Fibroblast of lung (primary cell): ENCODE measurements around the gene MYO10. TPM values are rescaled to one million over a fixed set of nuclear protein-coding genes. Genes with fewer than 3 reads are reported as not detected.

Source experiments
- DNase-seq, 2 donors: peaks; one replicate each; pipeline versions ENCODE4 v3.0.0 to v3.0.0-alpha.2; 2010; ENCODE audit warnings: low read depth in 2 of 2
- H2AFZ ChIP-seq: 2 replicates; pipeline ENCODE4 v1.5.1; 2012; ENCODE audit warnings: low read length, control low read depth, inconsistent platforms
- H3K27ac ChIP-seq: 2 replicates; pipeline ENCODE4 v1.5.1; 2011; ENCODE audit warnings: low read length, control low read depth; ENCODE audit not compliant: insufficient read depth
- H3K27me3 ChIP-seq: 2 replicates; pipeline ENCODE4 v1.5.1; 2011; ENCODE audit warnings: mild to moderate bottlenecking, low read length; ENCODE audit not compliant: control insufficient read depth, insufficient read depth
- H3K36me3 ChIP-seq: 2 replicates; pipeline ENCODE4 v1.5.1; 2011; ENCODE audit warnings: low read length; ENCODE audit not compliant: control insufficient read depth, insufficient read depth
- H3K4me1 ChIP-seq: 2 replicates; pipeline ENCODE4 v1.5.1; 2011; ENCODE audit warnings: low read length; ENCODE audit not compliant: control insufficient read depth, insufficient read depth; ENCODE audit errors: extremely low read depth
- H3K4me2 ChIP-seq: 2 replicates; pipeline ENCODE4 v1.5.1; 2011; ENCODE audit warnings: low read length, control low read depth; ENCODE audit not compliant: insufficient read depth; ENCODE audit errors: extremely low read depth
- H3K4me3 ChIP-seq, 4 experiments: fragments of 200-600 bp in 1 of 4; sonication (generic) in 1 of 4; replicated peaks in 1 of 4; 2 replicates each; pipeline ENCODE4 v1.5.1; 2011 to 2016; ENCODE audit warnings: low read length in 4 of 4, low read depth in 3 of 4, mild to moderate bottlenecking in 3 of 4, control low read depth in 2 of 4, inconsistent platforms in 1 of 4, mixed read lengths in 1 of 4; ENCODE audit not compliant: insufficient read depth in 1 of 4; ENCODE audit errors: control extremely low read depth in 1 of 4
- H3K79me2 ChIP-seq: 2 replicates; pipeline ENCODE4 v1.5.1; 2012; ENCODE audit warnings: mild to moderate bottlenecking, low read length, inconsistent platforms; ENCODE audit not compliant: control insufficient read depth, insufficient read depth
- H3K9ac ChIP-seq: 2 replicates; pipeline ENCODE4 v1.5.1; 2011; ENCODE audit warnings: mild to moderate bottlenecking, low read length, control low read depth; ENCODE audit not compliant: insufficient read depth
- H3K9me3 ChIP-seq: 2 replicates; pipeline ENCODE4 v1.5.1; 2012; ENCODE audit warnings: low read depth, low read length; ENCODE audit not compliant: control insufficient read depth, insufficient read depth
- H4K20me1 ChIP-seq: 2 replicates; pipeline ENCODE4 v1.5.1; 2011; ENCODE audit warnings: low read length; ENCODE audit not compliant: control insufficient read depth, insufficient read depth; ENCODE audit errors: extremely low read depth
- CTCF ChIP-seq, 2 donors: IDR thresholded peaks in 1 of 2; conservative IDR thresholded peaks in 1 of 2; 1 replicate in 1 of 2; 2 replicates in 1 of 2; pipeline ENCODE4 v1.5.1; 2011 to 2012; ENCODE audit warnings: low read length in 2 of 2, control low read depth in 1 of 2, inconsistent platforms in 1 of 2, low read depth in 1 of 2, mild to moderate bottlenecking in 1 of 2
- EZH2 ChIP-seq: IDR thresholded peaks from 2 replicates; pipeline ENCODE4 v1.5.1; 2012; ENCODE audit warnings: low read length, control low read depth, mild to moderate bottlenecking; ENCODE audit errors: missing control alignments
- polyA plus RNA-seq, 2 donors: library from polyadenylated mRNA; depleted of rRNA in 1 of 2; stranded (reverse) in 1 of 2; unstranded in 1 of 2; fragments of >200 nt; gene quantifications; 2 replicates each; pipeline ENCODE4 v1.2.1, GENCODE V29; 2011 to 2012; ENCODE audit warnings: missing spikeins in 1 of 2
- total RNA-seq: library from RNA; depleted of rRNA; stranded (reverse); fragments of >200 nt; gene quantifications from 2 replicates; pipeline ENCODE4 v1.2.1, GENCODE V29; 2014

The MYO10 gene
- total and polyA plus RNA-seq, 2 donors (not counting 1 experiment from before 2014, with no cell fraction given), result 16.6 to 82.2 TPM

- Histone ChIP-seq H3K4me3 (no peak overlapping the region), H3K4me2 (no peak overlapping the region), H3K36me3 (no peaks in the 10 kb centered on the region), H3K9me3 (no peaks in the 10 kb centered on the region), H3K27ac (no peak overlapping the region), H3K4me1 (no peaks in the 10 kb centered on the region), H3K79me2 (peaks cover 72% of the 10 kb centered on the region), H3K9ac (no peak overlapping the region), H2AFZ (no peak overlapping the region), H3K27me3 (no peaks in the 10 kb centered on the region), H4K20me1 (no peaks in the 10 kb centered on the region)
- no peak for DNase-seq
- TF ChIP-seq EZH2 (no peak), CTCF (conservative IDR thresholded peaks at IDR 0.05 in 1 of 2, IDR thresholded peaks at IDR 0.05 in 1 of 2; ENCODE audit: low read depth in 1 of 2, low read length in 2 of 2) (no peak)
Measured at GRCh38 chr5:16826379-16827125, 109.5 kb downstream of the MYO10 start.

- Histone ChIP-seq H3K9ac (no peak overlapping the region), H3K79me2 (peaks cover 50% of the 10 kb centered on the region), H3K27ac (peak overlapping the region; percentile 80), H2AFZ (no peak overlapping the region), H3K4me1 (peaks cover 11% of the 10 kb centered on the region), H3K36me3 (no peaks in the 10 kb centered on the region), H3K27me3 (no peaks in the 10 kb centered on the region), H3K4me2 (no peak overlapping the region), H3K9me3 (no peaks in the 10 kb centered on the region), H4K20me1 (no peaks in the 10 kb centered on the region), H3K4me3 (no peak overlapping the region)
- DNase-seq, result peak; percentile 77 to 82
- no peak for TF ChIP-seq CTCF (conservative IDR thresholded peaks at IDR 0.05 in 1 of 2, IDR thresholded peaks at IDR 0.05 in 1 of 2; ENCODE audit: low read depth in 1 of 2, low read length in 2 of 2)
- no peak for TF ChIP-seq EZH2
Measured at GRCh38 chr5:16819522-16820167, 116.4 kb downstream of the MYO10 start.

GRCh38 chr5:16815432-16815831, 120.7 kb downstream of the MYO10 start:
- Histone ChIP-seq H3K36me3 (peaks cover 2% of the 10 kb centered on the region), H3K9ac (no peak overlapping the region), H3K4me1 (peaks cover 16% of the 10 kb centered on the region), H3K4me3 (no peak overlapping the region), H4K20me1 (no peaks in the 10 kb centered on the region), H3K27me3 (no peaks in the 10 kb centered on the region), H3K79me2 (peaks cover 58% of the 10 kb centered on the region), H3K27ac (no peak overlapping the region), H3K4me2 (no peak overlapping the region), H3K9me3 (no peaks in the 10 kb centered on the region), H2AFZ (no peak overlapping the region)
- DNase-seq, result no peak
- TF ChIP-seq EZH2 (no peak), CTCF (conservative IDR thresholded peaks at IDR 0.05 in 1 of 2, IDR thresholded peaks at IDR 0.05 in 1 of 2; ENCODE audit: low read depth in 1 of 2, low read length in 2 of 2) (no peak)
